ENCODE measurements around the gene TMEM170B. TPM values are rescaled to one million over a fixed set of nuclear protein-coding genes. Genes with fewer than 3 reads are reported as not detected.

The TMEM170B gene
- total RNA-seq, 4 donors from 2014 or later: 7.0 to 11.9 (median 8.8) TPM

DNA sequence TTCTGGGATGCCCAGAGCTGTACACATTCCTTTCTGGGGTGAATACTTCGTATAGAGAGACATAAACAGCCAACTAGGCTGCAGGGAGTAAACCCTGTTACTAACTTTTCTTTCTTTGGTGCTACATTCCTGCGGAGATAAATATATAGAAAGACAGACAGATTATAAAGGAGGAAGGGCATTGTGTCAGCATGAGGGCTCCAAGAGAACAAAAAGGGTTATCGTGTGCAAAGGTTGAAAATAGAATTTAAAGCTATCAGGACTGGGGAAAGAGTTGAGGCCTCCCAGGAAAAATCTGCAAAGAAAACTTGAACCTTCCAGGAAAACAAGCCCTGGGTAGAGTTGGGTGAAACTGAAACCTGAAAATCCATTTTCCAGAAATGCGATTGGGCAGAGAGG is 68.0 kb downstream of the TMEM170B start:
- ATAC-seq (ENCODE audit: low FRiP score): peak; percentile 15
- TF ChIP-seq, protein P1, sequence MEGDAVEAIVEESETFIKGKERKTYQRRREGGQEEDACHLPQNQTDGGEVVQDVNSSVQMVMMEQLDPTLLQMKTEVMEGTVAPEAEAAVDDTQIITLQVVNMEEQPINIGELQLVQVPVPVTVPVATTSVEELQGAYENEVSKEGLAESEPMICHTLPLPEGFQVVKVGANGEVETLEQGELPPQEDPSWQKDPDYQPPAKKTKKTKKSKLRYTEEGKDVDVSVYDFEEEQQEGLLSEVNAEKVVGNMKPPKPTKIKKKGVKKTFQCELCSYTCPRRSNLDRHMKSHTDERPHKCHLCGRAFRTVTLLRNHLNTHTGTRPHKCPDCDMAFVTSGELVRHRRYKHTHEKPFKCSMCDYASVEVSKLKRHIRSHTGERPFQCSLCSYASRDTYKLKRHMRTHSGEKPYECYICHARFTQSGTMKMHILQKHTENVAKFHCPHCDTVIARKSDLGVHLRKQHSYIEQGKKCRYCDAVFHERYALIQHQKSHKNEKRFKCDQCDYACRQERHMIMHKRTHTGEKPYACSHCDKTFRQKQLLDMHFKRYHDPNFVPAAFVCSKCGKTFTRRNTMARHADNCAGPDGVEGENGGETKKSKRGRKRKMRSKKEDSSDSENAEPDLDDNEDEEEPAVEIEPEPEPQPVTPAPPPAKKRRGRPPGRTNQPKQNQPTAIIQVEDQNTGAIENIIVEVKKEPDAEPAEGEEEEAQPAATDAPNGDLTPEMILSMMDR (IDR thresholded peaks at IDR 0.05): no peak
- no peak for DNase-seq (ENCODE audit: low spot score)

DNA sequence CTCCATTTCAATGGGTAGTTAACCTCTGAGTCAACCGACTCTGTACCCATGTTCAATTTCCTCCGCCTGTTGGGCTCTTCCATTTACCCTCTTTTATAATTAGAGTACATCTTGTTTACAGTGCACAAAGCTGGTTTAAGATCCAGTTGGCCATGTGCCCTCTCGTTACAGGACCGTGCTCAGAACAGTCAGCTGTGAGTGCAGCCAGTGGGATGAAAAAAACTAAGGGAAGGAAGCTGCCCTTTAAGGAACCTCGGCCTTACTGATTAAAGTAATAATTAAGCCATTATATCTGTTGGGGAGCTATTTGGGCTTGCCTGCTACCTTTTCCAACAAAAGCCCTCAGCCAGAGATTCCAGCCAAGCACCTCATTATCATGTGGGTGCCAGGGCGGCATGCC is 68.8 kb downstream of the TMEM170B start:
- TF ChIP-seq, protein P1 (IDR thresholded peaks at IDR 0.05): no peak
- ATAC-seq (ENCODE audit: low FRiP score): no peak
- no peak for DNase-seq (ENCODE audit: low spot score)

DNA sequence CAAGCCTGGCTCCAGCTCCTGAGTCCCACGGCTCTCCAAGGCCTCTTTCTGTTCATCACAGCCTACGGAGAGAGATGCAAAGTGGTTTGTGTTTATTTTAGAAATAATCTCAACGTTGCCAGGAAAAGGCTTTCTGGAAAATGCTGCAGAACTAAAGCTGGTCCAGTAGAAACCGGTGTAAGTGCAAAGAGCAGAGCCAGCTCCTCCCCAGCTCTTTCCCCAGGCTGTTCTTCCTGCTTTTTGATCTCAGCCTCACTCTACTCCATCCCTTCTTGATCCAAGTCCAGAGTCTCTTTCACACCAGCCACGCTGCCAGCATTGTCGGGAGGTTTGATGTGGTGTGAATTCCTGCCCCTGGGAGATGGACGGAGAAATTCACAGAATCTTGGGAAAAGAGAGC is 69.8 kb downstream of the TMEM170B start:
- TF ChIP-seq, protein P1 (IDR thresholded peaks at IDR 0.05): no peak
- ATAC-seq (ENCODE audit: low FRiP score) (no peak), DNase-seq (ENCODE audit: low spot score) (no peak)

DNA sequence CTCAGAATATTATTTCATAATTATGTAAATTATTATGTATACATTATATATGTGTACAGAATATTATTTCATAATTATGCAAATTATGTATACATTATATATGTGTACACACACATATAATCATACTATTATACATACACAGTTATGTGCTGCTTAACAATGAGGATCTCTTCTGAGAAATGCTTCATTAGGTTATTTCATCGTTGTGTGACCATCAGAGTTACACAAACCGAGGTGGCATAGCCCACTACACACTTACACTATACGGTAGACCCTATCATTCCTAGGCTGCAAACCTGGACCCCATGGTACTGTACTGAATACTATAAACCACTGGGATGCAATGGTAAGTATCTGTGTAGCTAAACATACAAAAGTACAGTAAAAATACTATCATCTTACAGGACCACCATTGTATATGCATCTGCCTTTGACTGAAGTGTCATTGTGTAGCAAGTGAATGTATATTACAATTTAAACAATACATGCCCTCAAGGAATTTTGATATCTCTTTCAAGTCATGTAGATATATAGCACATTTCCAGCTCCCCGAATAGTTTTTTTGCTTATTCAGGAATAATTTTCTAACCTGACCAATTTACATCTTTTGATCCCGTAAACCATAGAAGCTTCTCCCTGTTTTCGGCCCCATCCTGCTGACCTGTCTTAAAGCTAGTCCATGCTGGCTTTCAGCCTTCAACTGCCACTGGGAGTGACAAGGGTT is 71.2 kb downstream of the TMEM170B start:
- TF ChIP-seq, protein P1 (IDR thresholded peaks at IDR 0.05): no peak
- DNase-seq (ENCODE audit: low spot score): no peak
- no peak for ATAC-seq (ENCODE audit: low FRiP score)

DNA sequence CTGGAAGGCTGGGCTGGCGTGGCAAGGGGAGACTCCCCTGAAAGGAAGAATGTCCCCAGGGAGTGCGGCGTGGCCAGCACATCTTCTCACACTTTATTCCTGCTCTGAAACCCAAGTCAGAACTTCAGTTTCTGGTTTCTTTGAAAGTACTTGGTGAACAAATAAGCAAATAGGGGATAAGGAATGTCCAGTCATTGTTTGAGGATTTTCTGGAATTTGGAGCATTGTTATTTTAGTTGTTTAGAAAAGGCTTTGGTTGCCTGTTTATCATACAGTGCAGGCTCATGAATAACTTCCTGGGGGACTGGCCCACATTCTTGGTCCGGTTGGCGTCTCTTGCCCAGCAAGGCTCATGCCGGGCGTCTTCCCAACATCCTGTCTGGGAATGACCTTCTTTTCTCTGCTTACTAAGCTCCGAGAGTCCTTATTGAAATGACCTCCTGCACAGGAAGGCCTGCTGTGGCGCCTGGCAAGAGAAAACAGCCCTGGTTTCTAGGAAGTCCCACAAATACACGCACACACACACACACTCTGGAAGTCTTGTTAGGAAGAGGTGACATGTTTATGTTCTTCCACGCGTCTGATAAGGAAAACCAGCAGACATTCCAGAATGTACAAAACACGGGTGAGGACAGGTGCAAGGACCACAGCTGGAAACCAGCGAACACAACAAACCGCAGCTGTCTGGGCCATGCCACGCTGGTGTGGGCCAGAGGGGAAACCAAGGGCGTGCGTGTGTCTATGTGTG is 71.9 kb downstream of the TMEM170B start:
- TF ChIP-seq, protein P1 (IDR thresholded peaks at IDR 0.05): no peak
- no peak for ATAC-seq (ENCODE audit: low FRiP score)
- no peak for DNase-seq (ENCODE audit: low spot score)

DNA sequence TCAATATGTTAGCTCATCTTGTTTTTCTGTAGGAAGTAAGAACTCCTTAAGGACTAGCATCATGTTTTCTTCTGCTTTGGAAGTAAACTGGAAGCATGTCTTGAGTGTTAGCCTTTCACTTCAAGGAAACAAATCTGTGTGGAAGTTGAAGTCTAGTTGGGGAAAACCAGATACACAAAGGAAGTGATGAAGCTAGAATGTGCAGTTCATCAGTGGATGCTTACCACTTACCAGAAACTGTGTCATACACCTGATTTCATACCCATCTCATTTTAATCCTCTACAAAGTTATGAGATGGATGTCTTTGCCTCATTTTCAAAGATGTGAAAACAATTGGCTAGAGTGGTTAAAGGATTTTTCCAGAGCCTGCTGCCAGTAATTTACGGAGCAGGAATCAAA is 75.8 kb downstream of the TMEM170B start:
- DNase-seq (ENCODE audit: low spot score): no peak
- TF ChIP-seq, protein P1 (IDR thresholded peaks at IDR 0.05): no peak
- no peak for ATAC-seq (ENCODE audit: low FRiP score)

DNA sequence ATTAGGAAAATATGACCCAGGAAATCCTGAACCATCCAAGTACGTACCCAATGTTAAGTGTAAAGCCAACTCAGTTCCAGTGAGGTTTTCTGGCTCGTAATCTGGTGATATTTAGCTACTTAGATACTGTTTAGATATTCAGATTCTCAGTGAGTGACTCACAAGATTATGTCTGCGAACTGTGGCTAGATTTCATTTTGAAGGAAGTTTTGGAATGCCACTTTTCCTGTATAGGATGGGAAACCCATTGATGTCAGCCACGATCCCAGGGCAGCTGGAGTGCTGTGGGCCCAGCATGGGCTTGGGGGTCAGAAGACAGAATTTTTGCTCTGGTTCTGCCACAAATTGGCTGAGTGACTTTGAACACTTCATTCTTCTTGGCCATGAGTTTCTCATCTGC is 76.3 kb downstream of the TMEM170B start:
- ATAC-seq (ENCODE audit: low FRiP score): peak; percentile 39
- no peak for DNase-seq (ENCODE audit: low spot score)
- TF ChIP-seq, protein P1 (IDR thresholded peaks at IDR 0.05): no peak
